22Rv1 (cell line): ENCODE results near the gene ABCA7.

Source experiments
- H3K27ac ChIP-seq: fragments of 450-650 bp; 2 replicates; pipeline ENCODE4 v1.5.1; 2017
- ZFX ChIP-seq: fragments of 450-650 bp; IDR thresholded peaks from 2 replicates; pipeline ENCODE4 v1.6.1; 2017; ENCODE audit warnings: antibody characterized with exemption, borderline replicate concordance
- TF ChIP-seq, protein P1 (sequence below): fragments of 450-650 bp; IDR thresholded peaks from 2 replicates; pipeline ENCODE4 v1.5.1; 2017; ENCODE audit warnings: mild to moderate bottlenecking

Gene ABCA7

DNA sequence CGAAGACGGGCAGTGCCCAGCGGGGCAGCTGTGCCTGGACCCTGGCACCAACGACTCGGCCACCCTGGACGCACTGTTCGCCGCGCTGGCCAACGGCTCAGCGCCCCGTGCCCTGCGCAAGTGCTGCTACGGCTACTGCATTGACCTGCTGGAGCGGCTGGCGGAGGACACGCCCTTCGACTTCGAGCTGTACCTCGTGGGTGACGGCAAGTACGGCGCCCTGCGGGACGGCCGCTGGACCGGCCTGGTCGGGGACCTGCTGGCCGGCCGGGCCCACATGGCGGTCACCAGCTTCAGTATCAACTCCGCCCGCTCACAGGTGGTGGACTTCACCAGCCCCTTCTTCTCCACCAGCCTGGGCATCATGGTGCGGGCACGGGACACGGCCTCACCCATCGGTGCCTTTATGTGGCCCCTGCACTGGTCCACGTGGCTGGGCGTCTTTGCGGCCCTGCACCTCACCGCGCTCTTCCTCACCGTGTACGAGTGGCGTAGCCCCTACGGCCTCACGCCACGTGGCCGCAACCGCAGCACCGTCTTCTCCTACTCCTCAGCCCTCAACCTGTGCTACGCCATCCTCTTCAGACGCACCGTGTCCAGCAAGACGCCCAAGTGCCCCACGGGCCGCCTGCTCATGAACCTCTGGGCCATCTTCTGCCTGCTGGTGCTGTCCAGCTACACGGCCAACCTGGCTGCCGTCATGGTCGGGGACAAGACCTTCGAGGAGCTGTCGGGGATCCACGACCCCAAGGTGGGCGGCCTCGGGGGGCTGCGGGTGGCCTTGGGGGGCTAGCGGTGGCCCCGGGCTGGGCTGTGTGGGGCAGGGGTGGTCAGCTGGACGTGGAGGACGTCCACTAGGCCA lies 34.9 kb upstream of the ABCA7 start:
- TF ChIP-seq ZFX: no peak
- TF ChIP-seq, protein P1, sequence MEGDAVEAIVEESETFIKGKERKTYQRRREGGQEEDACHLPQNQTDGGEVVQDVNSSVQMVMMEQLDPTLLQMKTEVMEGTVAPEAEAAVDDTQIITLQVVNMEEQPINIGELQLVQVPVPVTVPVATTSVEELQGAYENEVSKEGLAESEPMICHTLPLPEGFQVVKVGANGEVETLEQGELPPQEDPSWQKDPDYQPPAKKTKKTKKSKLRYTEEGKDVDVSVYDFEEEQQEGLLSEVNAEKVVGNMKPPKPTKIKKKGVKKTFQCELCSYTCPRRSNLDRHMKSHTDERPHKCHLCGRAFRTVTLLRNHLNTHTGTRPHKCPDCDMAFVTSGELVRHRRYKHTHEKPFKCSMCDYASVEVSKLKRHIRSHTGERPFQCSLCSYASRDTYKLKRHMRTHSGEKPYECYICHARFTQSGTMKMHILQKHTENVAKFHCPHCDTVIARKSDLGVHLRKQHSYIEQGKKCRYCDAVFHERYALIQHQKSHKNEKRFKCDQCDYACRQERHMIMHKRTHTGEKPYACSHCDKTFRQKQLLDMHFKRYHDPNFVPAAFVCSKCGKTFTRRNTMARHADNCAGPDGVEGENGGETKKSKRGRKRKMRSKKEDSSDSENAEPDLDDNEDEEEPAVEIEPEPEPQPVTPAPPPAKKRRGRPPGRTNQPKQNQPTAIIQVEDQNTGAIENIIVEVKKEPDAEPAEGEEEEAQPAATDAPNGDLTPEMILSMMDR: no peak
- no peak overlapping the region for H3K27ac ChIP-seq

DNA sequence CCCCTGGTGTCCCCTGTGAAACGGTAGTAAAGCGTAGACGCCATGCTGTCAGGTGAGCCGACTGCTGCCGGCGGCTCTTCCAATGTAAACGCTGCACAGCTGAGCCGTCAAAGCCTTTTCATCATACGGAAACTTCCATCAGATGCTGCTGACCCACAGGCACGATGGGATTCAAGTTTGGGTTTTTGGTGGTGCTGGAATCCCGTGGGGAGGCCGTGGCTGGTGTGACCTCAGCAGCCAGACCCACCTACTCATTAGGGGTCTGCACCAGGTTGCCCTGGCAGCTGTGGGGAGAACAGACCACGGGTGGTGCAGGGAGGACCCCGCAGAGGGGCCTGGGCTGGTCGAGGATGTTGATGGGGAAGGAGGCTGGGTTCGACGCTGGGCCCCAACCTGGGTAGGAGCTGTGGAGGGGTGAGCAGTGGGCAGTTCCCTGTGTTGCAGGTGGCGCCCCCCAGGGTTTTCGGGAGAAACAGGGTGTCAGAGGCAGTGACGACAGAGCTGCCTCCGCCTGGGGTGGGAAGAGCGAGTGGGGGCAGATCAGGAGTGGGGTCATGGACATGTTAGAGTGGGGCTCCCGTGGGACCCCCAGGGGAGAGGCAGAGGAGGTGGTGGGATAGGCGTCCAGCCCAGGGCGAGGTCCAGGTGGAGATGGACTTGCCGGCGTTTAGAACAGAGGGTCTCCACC lies 33.1 kb upstream of the ABCA7 start:
- no peak for TF ChIP-seq ZFX
- TF ChIP-seq, protein P1: no peak
- H3K27ac ChIP-seq: no peak overlapping the region

- TF ChIP-seq ZFX: no peak
- TF ChIP-seq, protein P1: no peak
- H3K27ac ChIP-seq: no peak overlapping the region
Measured at GRCh38 chr19:1007399-1008251, 32.3 kb upstream of the ABCA7 start.

GRCh38 chr19:1008268-1009040 lies 31.5 kb upstream of the ABCA7 start:
- H3K27ac ChIP-seq: no peak overlapping the region
- no peak for TF ChIP-seq ZFX
- TF ChIP-seq, protein P1: no peak

- TF ChIP-seq, protein P1: no peak
- no peak for TF ChIP-seq ZFX
- H3K27ac ChIP-seq: no peak overlapping the region
Measured at GRCh38 chr19:1009041-1009980, 30.6 kb upstream of the ABCA7 start.
